GM12878 (cell line): ENCODE measurements around the gene NOL11. TPM values are rescaled to one million over a fixed set of nuclear protein-coding genes. Genes with fewer than 3 reads are reported as not detected.
A peak's percentile ranks its signal among the peaks of the same experiment; 100 is the strongest.

Source experiments
- ATAC-seq: fragments of 200-7000 bp; cut with Tn5 transposase; 3 replicates; pipeline ENCODE4 v1.9.1; 2020; ENCODE audit warnings: mild to moderate bottlenecking, moderate library complexity
- BruUV-seq: library from RNA; stranded (reverse); fragments of 400-500 nt; replicated peaks from 2 replicates; lab custom pipeline; 2021; lab: Mats Ljungman, UMichigan
- CTCF ChIA-PET: fragments of 300-600 bp; sonication (Branson Sonifier 250); formaldehyde crosslinking; extraction: SDS; loops from one replicate; lab custom pipeline; 2021; ENCODE audit warnings: inconsistent platforms; lab: Yijun Ruan, JAX
- POLR2A ChIA-PET: fragments of 350-600 bp; formaldehyde crosslinking; extraction: SDS; loops from one replicate; lab custom pipeline; 2021; ENCODE audit warnings: inconsistent platforms; lab: Charles Lee
- RAD21 ChIA-PET: fragments of 300-600 bp; sonication (Branson Sonifier 250); formaldehyde crosslinking; loops from one replicate; lab custom pipeline; 2023; ENCODE audit warnings: antibody characterized with exemption; ENCODE audit not compliant: unreplicated experiment; lab: Charles Lee
- SMC1A ChIA-PET: fragments of 300-600 bp; sonication (Branson Sonifier 250); formaldehyde crosslinking; loops from one replicate; lab custom pipeline; 2023; ENCODE audit not compliant: unreplicated experiment, uncharacterized antibody; lab: Charles Lee
- DNase-seq: peaks from one replicate; pipeline ENCODE4 v3.0.0-alpha.2; 2011; ENCODE audit warnings: low read depth, low spot score
- FAIRE-seq: peaks from 3 replicates; lab custom pipeline; 2011; peaks lifted over from hg19 to GRCh38; lab: Jason Lieb, UNC
- H2AFZ ChIP-seq: 2 replicates; pipeline ENCODE4 v1.6.0; 2011; ENCODE audit warnings: low read depth, low read length, control low read depth; ENCODE audit not compliant: control insufficient read depth
- H3K27ac ChIP-seq: 2 replicates; pipeline ENCODE4 v1.5.1; 2011; ENCODE audit warnings: control low read depth; ENCODE audit not compliant: control insufficient read depth, insufficient read depth
- H3K27me3 ChIP-seq, 2 experiments: replicated peaks in 1 of 2; 2 replicates each; pipeline versions ENCODE4 v1.6.0 to v1.6.1; 2011; ENCODE audit warnings: low read length in 1 of 2; ENCODE audit not compliant: control insufficient read depth in 2 of 2, insufficient read depth in 2 of 2
- H3K36me3 ChIP-seq, 2 experiments: 2 replicates each; pipeline ENCODE4 v1.5.1; 2011; ENCODE audit warnings: low read length in 1 of 2; ENCODE audit not compliant: control insufficient read depth in 2 of 2, insufficient read depth in 2 of 2
- H3K4me1 ChIP-seq: 2 replicates; pipeline ENCODE4 v1.6.1; 2011; ENCODE audit warnings: mild to moderate bottlenecking, low read length, moderate library complexity, mixed read lengths; ENCODE audit not compliant: control insufficient read depth, insufficient read depth
- H3K4me2 ChIP-seq: 2 replicates; pipeline ENCODE4 v1.6.0; 2011; ENCODE audit warnings: control low read depth; ENCODE audit not compliant: control insufficient read depth, insufficient read depth
- H3K4me3 ChIP-seq: fragments of 200-600 bp; sonication (generic); 2 replicates; pipeline ENCODE4 v1.5.1; 2016
- H3K79me2 ChIP-seq: 2 replicates; pipeline ENCODE4 v1.6.0; 2011; ENCODE audit warnings: low read length; ENCODE audit not compliant: control insufficient read depth, insufficient read depth
- H3K9ac ChIP-seq: 2 replicates; pipeline ENCODE4 v1.8.0; 2011; ENCODE audit warnings: low read length, control low read depth, mixed read lengths; ENCODE audit not compliant: control insufficient read depth, insufficient read depth
- H3K9me3 ChIP-seq: replicated peaks from 3 replicates; pipeline ENCODE4 v1.5.1; 2011; ENCODE audit warnings: mild to moderate bottlenecking, low read length; ENCODE audit not compliant: control insufficient read depth, insufficient read depth
- H4K20me1 ChIP-seq: 2 replicates; pipeline ENCODE4 v1.6.0; 2011; ENCODE audit not compliant: control insufficient read depth, insufficient read depth
- BHLHE40 ChIP-seq, 2 experiments: fragments of 450-650 bp in 1 of 2; IDR thresholded peaks; 2 replicates each; pipeline ENCODE4 v1.6.1; 2011 to 2017; ENCODE audit warnings: low read depth in 2 of 2, borderline replicate concordance in 1 of 2, improper control_type of control experiment in 1 of 2, low read length in 1 of 2, mild to moderate bottlenecking in 1 of 2
- CBX3 ChIP-seq: fragments of 200-600 bp; sonication (generic); IDR thresholded peaks from 2 replicates; pipeline ENCODE4 v1.6.1; 2016; ENCODE audit warnings: low read depth, borderline replicate concordance
- CREB1 ChIP-seq: IDR thresholded peaks from 2 replicates; pipeline ENCODE4 v1.6.1; 2012; ENCODE audit warnings: low read depth, mild to moderate bottlenecking, inconsistent platforms
- EGR1 ChIP-seq, 2 experiments: IDR thresholded peaks; 1 replicate in 1 of 2; 2 replicates in 1 of 2; pipeline ENCODE4 v1.6.1; 2011 to 2012; ENCODE audit warnings: low read depth in 2 of 2, low read length in 2 of 2, borderline replicate concordance in 1 of 2, mild to moderate bottlenecking in 1 of 2, moderate library complexity in 1 of 2
- EZH2 ChIP-seq: IDR thresholded peaks from 2 replicates; pipeline ENCODE4 v1.6.1; 2012; ENCODE audit warnings: low read depth, mild to moderate bottlenecking, control low read depth, inconsistent platforms, low read length, borderline replicate concordance; ENCODE audit not compliant: control insufficient read depth
- HDGF ChIP-seq: fragments of 450-650 bp; IDR thresholded peaks from 2 replicates; pipeline ENCODE4 v1.6.1; 2016; ENCODE audit warnings: antibody characterized with exemption
- MTA2 ChIP-seq: fragments of 450-650 bp; IDR thresholded peaks from 2 replicates; pipeline ENCODE4 v1.6.1; 2016; ENCODE audit warnings: low read depth, mild to moderate bottlenecking, moderate library complexity
- MYB ChIP-seq: fragments of 150-350 bp; IDR thresholded peaks from 2 replicates; pipeline ENCODE4 v1.6.1; 2014; ENCODE audit warnings: mild to moderate bottlenecking, low read depth, low read length, borderline replicate concordance
- POU2F2 ChIP-seq: IDR thresholded peaks from 3 replicates; pipeline ENCODE4 v1.6.1; 2011; ENCODE audit warnings: low read depth, mild to moderate bottlenecking, low read length, borderline replicate concordance
- RAD21 ChIP-seq: IDR thresholded peaks from 2 replicates; pipeline ENCODE4 v1.6.1; 2011; ENCODE audit warnings: mild to moderate bottlenecking, low read depth, low read length, moderate library complexity; ENCODE audit not compliant: insufficient read depth
- RBBP5 ChIP-seq: fragments of 200-600 bp; sonication (generic); conservative IDR thresholded peaks from 2 replicates; pipeline ENCODE4 v1.6.1; 2016
- SIN3A ChIP-seq: IDR thresholded peaks from 2 replicates; pipeline ENCODE4 v1.6.1; 2012; ENCODE audit warnings: low read depth, low read length, improper control_type of control experiment
- SRF ChIP-seq, 2 experiments: IDR thresholded peaks; 2 replicates each; pipeline ENCODE4 v1.6.1; 2011; ENCODE audit warnings: low read depth in 2 of 2, low read length in 2 of 2, mild to moderate bottlenecking in 1 of 2, moderate library complexity in 1 of 2
- SUPT20H ChIP-seq: IDR thresholded peaks from 2 replicates; pipeline ENCODE4 v1.6.1; 2011; ENCODE audit warnings: low read depth, mild to moderate bottlenecking, low read length, moderate library complexity, borderline replicate concordance; ENCODE audit not compliant: control insufficient read depth
- ZNF384 ChIP-seq: IDR thresholded peaks from 2 replicates; pipeline ENCODE4 v1.6.1; 2012; ENCODE audit warnings: low read depth, mild to moderate bottlenecking, low read length, improper control_type of control experiment, borderline replicate concordance
- WGBS: methylation state at CpG from one replicate; pipeline ENCODE4 v1.1.6; 2016; ENCODE audit warnings: low lambda C conversion rate; ENCODE audit not compliant: insufficient replicate concordance, insufficient coverage; ENCODE audit errors: missing lambda C conversion rate; 5-methylcytosine and 5-hydroxymethylcytosine counted together
- in situ Hi-C: fragments of 300-500 bp; cut with MboI; formaldehyde crosslinking; loops from 9 replicates; pipeline ENCODE4 v1.14.3; 2018; ENCODE audit warnings: mixed read lengths
- intact Hi-C: fragments of 100-400 bp; cut with micrococcal nuclease; formaldehyde crosslinking; loops from one replicate; pipeline ENCODE4 v1.14.2; 2022; ENCODE audit not compliant: unreplicated experiment
- polyA plus RNA-seq, 11 experiments: library from polyadenylated mRNA; depleted of rRNA in 4 of 11; unstranded in 6 of 11; stranded (reverse) in 5 of 11; fragments of >200 nt; fragmentation: Nextera tagmentation in 4 of 11; fragmentation: Illumina TruSeq in 1 of 11; extraction: Ambion mirVana in 4 of 11; extraction: Trizol in 1 of 11; gene quantifications; 1 replicate in 1 of 11; 2 replicates in 10 of 11; pipeline versions ENCODE4 v1.2.1 to v1.2.3, GENCODE V29; 2011 to 2016; ENCODE audit warnings: inconsistent platforms in 2 of 11, missing spikeins in 2 of 11, low read depth in 1 of 11
- total RNA-seq, 4 experiments: library from RNA; depleted of rRNA in 3 of 4; stranded (reverse); fragments of >200 nt in 3 of 4; fragmentation: Illumina TruSeq in 1 of 4; extraction: Trizol in 1 of 4; gene quantifications; 2 replicates each; pipeline versions ENCODE4 v1.2.1 to v1.2.3, GENCODE V29; 2013 to 2021
- TF ChIP-seq, protein P1 (sequence below): fragments of 450-650 bp; IDR thresholded peaks from 2 replicates; pipeline ENCODE4 v1.6.1; 2017; ENCODE audit warnings: mild to moderate bottlenecking
- TF ChIP-seq, protein P2 (sequence below): fragments of 450-650 bp; IDR thresholded peaks from 2 replicates; pipeline ENCODE4 v1.6.1; 2014; ENCODE audit warnings: mild to moderate bottlenecking

Gene NOL11
- total and polyA plus RNA-seq, 10 of the 15 experiments (the other 5 are each of a cell fraction or from before 2014, with no cell fraction given): 54.8 to 130 (median 94.6) TPM

DNA sequence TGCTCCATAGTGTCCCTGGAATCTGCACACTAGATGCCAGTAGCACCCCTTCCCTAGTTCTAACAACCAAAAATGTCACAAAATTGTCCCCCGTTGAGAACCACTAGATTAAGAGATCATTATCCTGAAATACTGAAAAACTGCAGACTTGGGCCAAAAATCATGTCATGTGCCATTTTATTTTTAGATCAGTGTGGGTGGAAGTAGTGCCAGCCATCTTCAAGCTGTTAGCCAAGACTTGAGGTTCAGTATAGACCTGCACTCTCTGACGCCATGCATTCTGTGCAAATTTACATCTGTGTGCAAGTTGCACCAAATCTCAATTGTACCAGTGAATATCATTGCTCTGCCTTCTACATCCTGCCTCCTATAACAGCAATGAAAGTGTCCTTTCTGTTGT lies 31.5 kb upstream of the NOL11 start:
- H3K27me3 ChIP-seq: no peaks in the 10 kb centered on the region
- no TSS peak for BruUV-seq
- no peak for TF ChIP-seq EGR1 (IDR thresholded peaks at IDR 0.05; ENCODE audit: borderline replicate concordance in 1 of 2, low read depth in 2 of 2, low read length in 2 of 2)
- TF ChIP-seq, protein P1, sequence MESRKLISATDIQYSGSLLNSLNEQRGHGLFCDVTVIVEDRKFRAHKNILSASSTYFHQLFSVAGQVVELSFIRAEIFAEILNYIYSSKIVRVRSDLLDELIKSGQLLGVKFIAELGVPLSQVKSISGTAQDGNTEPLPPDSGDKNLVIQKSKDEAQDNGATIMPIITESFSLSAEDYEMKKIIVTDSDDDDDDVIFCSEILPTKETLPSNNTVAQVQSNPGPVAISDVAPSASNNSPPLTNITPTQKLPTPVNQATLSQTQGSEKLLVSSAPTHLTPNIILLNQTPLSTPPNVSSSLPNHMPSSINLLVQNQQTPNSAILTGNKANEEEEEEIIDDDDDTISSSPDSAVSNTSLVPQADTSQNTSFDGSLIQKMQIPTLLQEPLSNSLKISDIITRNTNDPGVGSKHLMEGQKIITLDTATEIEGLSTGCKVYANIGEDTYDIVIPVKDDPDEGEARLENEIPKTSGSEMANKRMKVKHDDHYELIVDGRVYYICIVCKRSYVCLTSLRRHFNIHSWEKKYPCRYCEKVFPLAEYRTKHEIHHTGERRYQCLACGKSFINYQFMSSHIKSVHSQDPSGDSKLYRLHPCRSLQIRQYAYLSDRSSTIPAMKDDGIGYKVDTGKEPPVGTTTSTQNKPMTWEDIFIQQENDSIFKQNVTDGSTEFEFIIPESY: no peak
- TF ChIP-seq POU2F2: no peak
- no peak for TF ChIP-seq SIN3A
- no peak for TF ChIP-seq SUPT20H
- no peak for TF ChIP-seq RAD21
- TF ChIP-seq BHLHE40 (IDR thresholded peaks at IDR 0.05; ENCODE audit: borderline replicate concordance in 1 of 2, low read depth in 2 of 2, low read length in 1 of 2): no peak
- TF ChIP-seq ZNF384: no peak
- no peak for TF ChIP-seq CBX3
- TF ChIP-seq MTA2: no peak
- TF ChIP-seq EZH2: no peak
- no peak for TF ChIP-seq HDGF
- no peak for TF ChIP-seq RBBP5
- no peak for TF ChIP-seq CREB1
- TF ChIP-seq, protein P2, sequence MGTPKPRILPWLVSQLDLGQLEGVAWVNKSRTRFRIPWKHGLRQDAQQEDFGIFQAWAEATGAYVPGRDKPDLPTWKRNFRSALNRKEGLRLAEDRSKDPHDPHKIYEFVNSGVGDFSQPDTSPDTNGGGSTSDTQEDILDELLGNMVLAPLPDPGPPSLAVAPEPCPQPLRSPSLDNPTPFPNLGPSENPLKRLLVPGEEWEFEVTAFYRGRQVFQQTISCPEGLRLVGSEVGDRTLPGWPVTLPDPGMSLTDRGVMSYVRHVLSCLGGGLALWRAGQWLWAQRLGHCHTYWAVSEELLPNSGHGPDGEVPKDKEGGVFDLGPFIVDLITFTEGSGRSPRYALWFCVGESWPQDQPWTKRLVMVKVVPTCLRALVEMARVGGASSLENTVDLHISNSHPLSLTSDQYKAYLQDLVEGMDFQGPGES: no peak
- no peak for TF ChIP-seq SRF (IDR thresholded peaks at IDR 0.05; ENCODE audit: low read depth in 2 of 2, low read length in 2 of 2)
- no peak for TF ChIP-seq MYB
- H2AFZ ChIP-seq: no peak overlapping the region
- peak; percentile 7 for FAIRE-seq
- no peaks in the 10 kb centered on the region for H3K79me2 ChIP-seq
- no peak overlapping the region for H3K27ac ChIP-seq
- RAD21 ChIA-PET: interaction anchor here (0.6 to 4.7 kb wide), 7 partner anchors 10 to 230 kb away, joined by 3 to 80 read pairs (median 4); no protein-coding TSS in a partner anchor
- in situ Hi-C loops: loop anchor here (5.0 kb wide), 1 partner anchor 309 kb away; the partner anchor contains the start of gene PITPNC1
- no peaks in the 10 kb centered on the region for H4K20me1 ChIP-seq
- H3K36me3 ChIP-seq: no peaks in the 10 kb centered on the region; a peak in 1 of 4 replicates
- no peak for DNase-seq
- no peak overlapping the region for H3K9ac ChIP-seq
- ATAC-seq: no peak
- CTCF ChIA-PET: interaction anchor here (1.3 to 6.7 kb wide), 11 partner anchors 22 to 312 kb away, joined by 3 to 84 read pairs (median 10); no protein-coding TSS in a partner anchor
- no peak overlapping the region for H3K4me2 ChIP-seq
- SMC1A ChIA-PET: interaction anchor here (0.9 to 5.9 kb wide), 11 partner anchors 10 to 317 kb away, joined by 3 to 101 read pairs (median 8); no protein-coding TSS in a partner anchor
- WGBS: 50% methylated on average over 2 of the region's 2 CpGs
- POLR2A ChIA-PET: interaction anchor here (3.8 kb wide), 1 partner anchor 38 kb away, joined by 19 read pairs; no protein-coding TSS in a partner anchor
- H3K9me3 ChIP-seq: no peaks in the 10 kb centered on the region
- H3K4me1 ChIP-seq: peaks cover 10% of the 10 kb centered on the region
- intact Hi-C loops: loop anchor here (5.0 kb wide), 1 partner anchor 109 kb away; no protein-coding TSS in a partner anchor
- no peak overlapping the region for H3K4me3 ChIP-seq
